ENCODE results near the gene TMEM250. TPM values are rescaled to one million over a fixed set of nuclear protein-coding genes. Genes with fewer than 3 reads are reported as not detected.

The TMEM250 gene
- total and polyA plus RNA-seq, 4 donors = 6.7 to 19.5 (median 17.2) TPM

DNA sequence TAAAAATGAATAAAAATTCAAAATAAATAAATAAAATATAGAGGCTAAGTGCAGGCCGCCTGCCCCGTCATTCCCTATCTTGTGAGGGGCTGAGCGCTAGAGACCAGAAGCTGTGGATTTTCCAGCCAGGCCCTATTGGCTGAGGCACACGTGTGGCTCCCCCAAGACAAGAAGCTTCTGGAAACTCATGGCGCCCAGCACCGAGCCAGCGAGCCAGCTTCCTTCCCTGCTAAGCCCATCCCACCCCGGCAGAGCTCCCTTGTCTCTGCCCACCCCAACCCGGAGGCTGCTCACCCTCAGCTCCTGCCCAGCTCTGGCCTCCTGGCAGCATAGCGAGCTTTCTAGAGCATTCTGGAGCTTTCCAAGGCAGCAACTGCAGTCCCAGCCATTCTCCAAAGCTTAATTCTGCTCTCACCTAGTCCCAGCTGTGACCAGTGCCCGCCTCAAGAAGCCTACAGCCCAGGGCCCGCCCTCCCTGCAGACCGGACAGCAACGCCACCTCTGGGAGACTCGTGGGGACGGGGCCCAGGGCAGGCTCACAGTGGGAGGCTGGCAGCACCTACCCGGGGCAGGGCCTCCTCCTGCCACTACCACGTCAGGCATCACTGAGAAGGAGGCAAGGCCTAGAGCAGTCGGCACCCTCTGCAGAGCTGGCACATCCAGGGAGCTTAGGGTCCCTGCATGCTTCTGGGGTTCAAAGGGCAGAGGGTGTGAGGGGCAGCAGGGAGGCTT, 23.2 kb upstream of the TMEM250 start:
- Histone ChIP-seq H3K36me3 (ENCODE audit: control insufficient read depth in 4 of 4, insufficient read depth in 3 of 4, low read depth in 1 of 4, low read length in 3 of 4) (no peaks in the 10 kb centered on the region), H3K9ac (ENCODE audit: low read depth in 1 of 2, low read length in 2 of 2) (no peak overlapping the region), H3K4me3 (ENCODE audit: low read depth in 1 of 3, low read length in 3 of 3) (no peak overlapping the region), H3K4me1 (ENCODE audit: control insufficient read depth in 4 of 4, insufficient read depth in 4 of 4, low read length in 3 of 4) (no peaks in the 10 kb centered on the region), H3K27ac (ENCODE audit: low read depth in 1 of 2, low read length in 2 of 2) (no peak overlapping the region), H3K9me3 (ENCODE audit: control insufficient read depth in 4 of 4, low read length in 3 of 4) (no peaks in the 10 kb centered on the region), H3K27me3 (ENCODE audit: control insufficient read depth in 4 of 4, insufficient read depth in 4 of 4, low read length in 3 of 4) (peaks cover 0 to 3% (median 0%) of the 10 kb centered on the region in 4 donors)
- 86% methylated on average over 19 of the region's 19 CpGs for WGBS
- DNase-seq (ENCODE audit: low spot score) = no peak
- TF ChIP-seq NR2F2 (IDR thresholded peaks at IDR 0.05) = no peak
- TF ChIP-seq YY1 (IDR thresholded peaks at IDR 0.05) = no peak
- no peak for TF ChIP-seq RXRA (IDR thresholded peaks at IDR 0.05)
- no peak for TF ChIP-seq GABPA (IDR thresholded peaks at IDR 0.05 in 1 of 2, conservative IDR thresholded peaks at IDR 0.05 in 1 of 2)
- TF ChIP-seq FOXA1 (IDR thresholded peaks at IDR 0.05) = no peak
- TF ChIP-seq RAD21 (IDR thresholded peaks at IDR 0.05) = no peak
- no peak for TF ChIP-seq FOXA2 (IDR thresholded peaks at IDR 0.05)
- TF ChIP-seq, protein P1, sequence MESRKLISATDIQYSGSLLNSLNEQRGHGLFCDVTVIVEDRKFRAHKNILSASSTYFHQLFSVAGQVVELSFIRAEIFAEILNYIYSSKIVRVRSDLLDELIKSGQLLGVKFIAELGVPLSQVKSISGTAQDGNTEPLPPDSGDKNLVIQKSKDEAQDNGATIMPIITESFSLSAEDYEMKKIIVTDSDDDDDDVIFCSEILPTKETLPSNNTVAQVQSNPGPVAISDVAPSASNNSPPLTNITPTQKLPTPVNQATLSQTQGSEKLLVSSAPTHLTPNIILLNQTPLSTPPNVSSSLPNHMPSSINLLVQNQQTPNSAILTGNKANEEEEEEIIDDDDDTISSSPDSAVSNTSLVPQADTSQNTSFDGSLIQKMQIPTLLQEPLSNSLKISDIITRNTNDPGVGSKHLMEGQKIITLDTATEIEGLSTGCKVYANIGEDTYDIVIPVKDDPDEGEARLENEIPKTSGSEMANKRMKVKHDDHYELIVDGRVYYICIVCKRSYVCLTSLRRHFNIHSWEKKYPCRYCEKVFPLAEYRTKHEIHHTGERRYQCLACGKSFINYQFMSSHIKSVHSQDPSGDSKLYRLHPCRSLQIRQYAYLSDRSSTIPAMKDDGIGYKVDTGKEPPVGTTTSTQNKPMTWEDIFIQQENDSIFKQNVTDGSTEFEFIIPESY (IDR thresholded peaks at IDR 0.05) = no peak
- TF ChIP-seq ATF3 (IDR thresholded peaks at IDR 0.05) = no peak
- no peak for TF ChIP-seq HNF4G (IDR thresholded peaks at IDR 0.05)
- TF ChIP-seq JUND (IDR thresholded peaks at IDR 0.05) = no peak
- no peak for TF ChIP-seq EGR1 (IDR thresholded peaks at IDR 0.05; ENCODE audit: low read depth in 2 of 2)
- TF ChIP-seq, protein P2, sequence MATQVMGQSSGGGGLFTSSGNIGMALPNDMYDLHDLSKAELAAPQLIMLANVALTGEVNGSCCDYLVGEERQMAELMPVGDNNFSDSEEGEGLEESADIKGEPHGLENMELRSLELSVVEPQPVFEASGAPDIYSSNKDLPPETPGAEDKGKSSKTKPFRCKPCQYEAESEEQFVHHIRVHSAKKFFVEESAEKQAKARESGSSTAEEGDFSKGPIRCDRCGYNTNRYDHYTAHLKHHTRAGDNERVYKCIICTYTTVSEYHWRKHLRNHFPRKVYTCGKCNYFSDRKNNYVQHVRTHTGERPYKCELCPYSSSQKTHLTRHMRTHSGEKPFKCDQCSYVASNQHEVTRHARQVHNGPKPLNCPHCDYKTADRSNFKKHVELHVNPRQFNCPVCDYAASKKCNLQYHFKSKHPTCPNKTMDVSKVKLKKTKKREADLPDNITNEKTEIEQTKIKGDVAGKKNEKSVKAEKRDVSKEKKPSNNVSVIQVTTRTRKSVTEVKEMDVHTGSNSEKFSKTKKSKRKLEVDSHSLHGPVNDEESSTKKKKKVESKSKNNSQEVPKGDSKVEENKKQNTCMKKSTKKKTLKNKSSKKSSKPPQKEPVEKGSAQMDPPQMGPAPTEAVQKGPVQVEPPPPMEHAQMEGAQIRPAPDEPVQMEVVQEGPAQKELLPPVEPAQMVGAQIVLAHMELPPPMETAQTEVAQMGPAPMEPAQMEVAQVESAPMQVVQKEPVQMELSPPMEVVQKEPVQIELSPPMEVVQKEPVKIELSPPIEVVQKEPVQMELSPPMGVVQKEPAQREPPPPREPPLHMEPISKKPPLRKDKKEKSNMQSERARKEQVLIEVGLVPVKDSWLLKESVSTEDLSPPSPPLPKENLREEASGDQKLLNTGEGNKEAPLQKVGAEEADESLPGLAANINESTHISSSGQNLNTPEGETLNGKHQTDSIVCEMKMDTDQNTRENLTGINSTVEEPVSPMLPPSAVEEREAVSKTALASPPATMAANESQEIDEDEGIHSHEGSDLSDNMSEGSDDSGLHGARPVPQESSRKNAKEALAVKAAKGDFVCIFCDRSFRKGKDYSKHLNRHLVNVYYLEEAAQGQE (IDR thresholded peaks at IDR 0.05) = no peak
- no peak for TF ChIP-seq HNF4A (conservative IDR thresholded peaks at IDR 0.05)
- TF ChIP-seq, protein P3, sequence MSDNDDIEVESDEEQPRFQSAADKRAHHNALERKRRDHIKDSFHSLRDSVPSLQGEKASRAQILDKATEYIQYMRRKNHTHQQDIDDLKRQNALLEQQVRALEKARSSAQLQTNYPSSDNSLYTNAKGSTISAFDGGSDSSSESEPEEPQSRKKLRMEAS (IDR thresholded peaks at IDR 0.05) = no peak
- TF ChIP-seq TAF1 (conservative IDR thresholded peaks at IDR 0.05) = no peak
- no peak for TF ChIP-seq SP1 (IDR thresholded peaks at IDR 0.05)
- TF ChIP-seq, protein P4, sequence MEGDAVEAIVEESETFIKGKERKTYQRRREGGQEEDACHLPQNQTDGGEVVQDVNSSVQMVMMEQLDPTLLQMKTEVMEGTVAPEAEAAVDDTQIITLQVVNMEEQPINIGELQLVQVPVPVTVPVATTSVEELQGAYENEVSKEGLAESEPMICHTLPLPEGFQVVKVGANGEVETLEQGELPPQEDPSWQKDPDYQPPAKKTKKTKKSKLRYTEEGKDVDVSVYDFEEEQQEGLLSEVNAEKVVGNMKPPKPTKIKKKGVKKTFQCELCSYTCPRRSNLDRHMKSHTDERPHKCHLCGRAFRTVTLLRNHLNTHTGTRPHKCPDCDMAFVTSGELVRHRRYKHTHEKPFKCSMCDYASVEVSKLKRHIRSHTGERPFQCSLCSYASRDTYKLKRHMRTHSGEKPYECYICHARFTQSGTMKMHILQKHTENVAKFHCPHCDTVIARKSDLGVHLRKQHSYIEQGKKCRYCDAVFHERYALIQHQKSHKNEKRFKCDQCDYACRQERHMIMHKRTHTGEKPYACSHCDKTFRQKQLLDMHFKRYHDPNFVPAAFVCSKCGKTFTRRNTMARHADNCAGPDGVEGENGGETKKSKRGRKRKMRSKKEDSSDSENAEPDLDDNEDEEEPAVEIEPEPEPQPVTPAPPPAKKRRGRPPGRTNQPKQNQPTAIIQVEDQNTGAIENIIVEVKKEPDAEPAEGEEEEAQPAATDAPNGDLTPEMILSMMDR (IDR thresholded peaks at IDR 0.05; ENCODE audit: low read depth, low read length, missing input control) = no peak

All from liver (tissue), 9 donors.